K562 (cell line): ENCODE data around the gene CCN5. TPM values are rescaled to one million over a fixed set of nuclear protein-coding genes. Genes with fewer than 3 reads are reported as not detected.

ENCODE experiments used
- ATAC-seq: fragments of 200-7000 bp; cut with Tn5 transposase; 3 replicates; pipeline ENCODE4 v1.9.1; 2020; ENCODE audit warnings: moderate library complexity
- BruUV-seq: library from RNA; stranded (reverse); fragments of 400-500 nt; replicated peaks from 2 replicates; lab custom pipeline; 2021; lab: Mats Ljungman, UMichigan
- CTCF ChIA-PET: fragments of 300-600 bp; formaldehyde crosslinking; extraction: SDS; loops from one replicate; lab custom pipeline; 2021; ENCODE audit warnings: low intra/inter-chr PET ratio; lab: Yijun Ruan, JAX
- POLR2A ChIA-PET: fragments of 300-600, 350-650 bp; sonication (Branson Sonifier 250); formaldehyde crosslinking; extraction: SDS; loops from one replicate; lab custom pipeline; 2021; ENCODE audit warnings: antibody characterized with exemption, inconsistent platforms; lab: Yijun Ruan, JAX
- DNase-seq, 4 experiments: peaks; one replicate each; pipeline versions ENCODE4 v3.0.0 to v3.0.0-alpha.2; 2011 to 2018; ENCODE audit warnings: low spot score in 3 of 4, mixed read lengths in 3 of 4; ENCODE audit errors: extremely low read depth in 1 of 4
- FAIRE-seq: peaks from 2 replicates; lab custom pipeline; 2011; peaks lifted over from hg19 to GRCh38; lab: Jason Lieb, UNC
- H2AFZ ChIP-seq: 2 replicates; pipeline ENCODE4 v1.6.0; 2011; ENCODE audit warnings: low read depth, low read length, control low read depth, inconsistent platforms
- H3K27ac ChIP-seq: fragments of 200-600 bp; 3 replicates; pipeline ENCODE4 v1.8.0; 2011; ENCODE audit warnings: low read depth, mild to moderate bottlenecking, control low read depth, inconsistent platforms, low read length, moderate library complexity, mixed read lengths; ENCODE audit errors: extremely low read depth
- H3K27me3 ChIP-seq, 2 experiments: fragments of 300-600 bp in 1 of 2; 2 replicates in 1 of 2; 3 replicates in 1 of 2; pipeline versions ENCODE4 v1.6.0 to v1.8.0; 2011; ENCODE audit warnings: inconsistent platforms in 2 of 2, low read length in 2 of 2, mild to moderate bottlenecking in 1 of 2, mixed read lengths in 1 of 2, moderate library complexity in 1 of 2; ENCODE audit not compliant: control insufficient read depth in 2 of 2, insufficient read depth in 2 of 2
- H3K36me3 ChIP-seq: fragments of 300-600 bp; 3 replicates; pipeline ENCODE4 v1.8.0; 2011; ENCODE audit warnings: mild to moderate bottlenecking, low read length, inconsistent platforms; ENCODE audit not compliant: control insufficient read depth, insufficient read depth
- H3K4me1 ChIP-seq, 2 experiments: fragments of 200-600 bp in 1 of 2; replicated peaks in 1 of 2; 2 replicates in 1 of 2; 3 replicates in 1 of 2; pipeline versions ENCODE4 v1.5.1 to v1.8.0; 2011; ENCODE audit warnings: inconsistent platforms in 2 of 2, low read length in 2 of 2, mild to moderate bottlenecking in 1 of 2, mixed read lengths in 1 of 2, moderate library complexity in 1 of 2; ENCODE audit not compliant: control insufficient read depth in 2 of 2, insufficient read depth in 2 of 2
- H3K4me2 ChIP-seq: 2 replicates; pipeline ENCODE4 v1.6.1; 2011; ENCODE audit warnings: low read length, control low read depth, inconsistent platforms, mixed read lengths; ENCODE audit not compliant: insufficient read depth
- H3K4me3 ChIP-seq: fragments of 200-600 bp; sonication (generic), shearing (Covaris generic); 2 replicates; pipeline ENCODE4 v1.5.1; 2016; ENCODE audit warnings: control low read depth, inconsistent platforms
- H3K79me2 ChIP-seq: fragments of 200-600 bp; 3 replicates; pipeline ENCODE4 v1.8.0; 2011; ENCODE audit warnings: low read length, inconsistent platforms; ENCODE audit not compliant: control insufficient read depth, insufficient read depth
- H3K9ac ChIP-seq, 2 experiments: 2 replicates each; pipeline versions ENCODE4 v1.6.0 to v1.6.1; 2011; ENCODE audit warnings: low read depth in 2 of 2, low read length in 2 of 2, control low read depth in 1 of 2, inconsistent platforms in 1 of 2, mild to moderate bottlenecking in 1 of 2, mixed read lengths in 1 of 2; ENCODE audit not compliant: insufficient read depth in 1 of 2
- H3K9me1 ChIP-seq: one replicate; pipeline ENCODE4 v1.6.0; 2011; ENCODE audit warnings: inconsistent platforms, mild to moderate bottlenecking, low read length, moderate library complexity; ENCODE audit not compliant: control insufficient read depth, insufficient read depth
- H3K9me3 ChIP-seq: replicated peaks from 2 replicates; pipeline ENCODE4 v1.5.1; 2011; ENCODE audit warnings: low read depth, low read length, inconsistent platforms; ENCODE audit not compliant: control insufficient read depth, insufficient read depth
- H4K20me1 ChIP-seq: replicated peaks from 2 replicates; pipeline ENCODE4 v1.6.1; 2011; ENCODE audit warnings: low read length, inconsistent platforms, mixed read lengths; ENCODE audit not compliant: control insufficient read depth, insufficient read depth
- ARID3B ChIP-seq: fragments of 250-450 bp; sonication (Bioruptor Pico); IDR thresholded peaks from 2 replicates; pipeline ENCODE4 v1.4.0; 2020; ENCODE audit warnings: borderline replicate concordance
- CBX5 ChIP-seq: IDR thresholded peaks from 2 replicates; pipeline ENCODE4 v1.6.1; 2014; ENCODE audit warnings: low read depth, borderline replicate concordance
- ETV5 ChIP-seq: sonication (generic); formaldehyde crosslinking; IDR thresholded peaks from 2 replicates; pipeline ENCODE4 v1.4.0; 2020; ENCODE audit warnings: low read depth, mild to moderate bottlenecking, missing genetic modification reagents
- FIP1L1 ChIP-seq: fragments of 200-400 bp; formaldehyde crosslinking; IDR thresholded peaks from 2 replicates; pipeline ENCODE4 v1.6.1; 2018; ENCODE audit warnings: mild to moderate bottlenecking, low read depth, low read length; ENCODE audit not compliant: poor library complexity, severe bottlenecking
- IRF2 ChIP-seq: sonication (generic); formaldehyde crosslinking; IDR thresholded peaks from 2 replicates; pipeline ENCODE4 v1.8.1; 2022; ENCODE audit warnings: mild to moderate bottlenecking, missing genetic modification reagents
- MCM3 ChIP-seq: fragments of 450-650 bp; IDR thresholded peaks from 2 replicates; pipeline ENCODE4 v1.6.1; 2016
- POLR2G ChIP-seq: fragments of 200-400 bp; formaldehyde crosslinking; IDR thresholded peaks from 2 replicates; pipeline ENCODE4 v1.6.1; 2017; ENCODE audit warnings: low read depth, mild to moderate bottlenecking, antibody characterized with exemption, low read length, moderate library complexity
- SMARCE1 ChIP-seq: fragments of 450-650 bp; IDR thresholded peaks from 2 replicates; pipeline ENCODE4 v1.7.1; 2016; ENCODE audit warnings: mild to moderate bottlenecking
- SP1 ChIP-seq: sonication (generic); formaldehyde crosslinking; IDR thresholded peaks from 2 replicates; pipeline ENCODE4 v1.8.1; 2022; ENCODE audit warnings: mild to moderate bottlenecking, missing genetic modification reagents
- SP2 ChIP-seq: IDR thresholded peaks from 2 replicates; pipeline ENCODE4 v1.6.1; 2011; ENCODE audit warnings: mild to moderate bottlenecking, low read depth, low read length, moderate library complexity; ENCODE audit not compliant: poor library complexity, severe bottlenecking; ENCODE audit errors: extremely low read depth
- SRF ChIP-seq, 2 experiments: fragments of 250-450, 450-650 bp in 1 of 2; sonication (Bioruptor Pico) in 1 of 2; sonication (generic) in 1 of 2; formaldehyde crosslinking; IDR thresholded peaks; 2 replicates each; pipeline versions ENCODE4 v1.5.0 to v1.5.1; 2020 to 2022; ENCODE audit warnings: mild to moderate bottlenecking in 1 of 2, missing genetic modification reagents in 1 of 2
- SUPT5H ChIP-seq: fragments of 450-650 bp; IDR thresholded peaks from 2 replicates; pipeline ENCODE4 v1.6.1; 2016
- TCFL5 ChIP-seq: fragments of 250-450 bp; sonication (Bioruptor Pico); conservative IDR thresholded peaks from 2 replicates; pipeline ENCODE4 v1.6.1; 2021; ENCODE audit warnings: mild to moderate bottlenecking, moderate library complexity, matching md5 sums
- TEAD1 ChIP-seq, 2 experiments: fragments of 450-650 bp in 1 of 2; sonication (generic) in 1 of 2; formaldehyde crosslinking; IDR thresholded peaks; 2 replicates each; pipeline versions ENCODE4 v1.4.0 to v1.8.0; 2020 to 2022; ENCODE audit warnings: mild to moderate bottlenecking in 2 of 2, missing genetic modification reagents in 1 of 2
- ZBTB2 ChIP-seq: fragments of 450-650 bp; IDR thresholded peaks from 2 replicates; pipeline ENCODE4 v1.6.1; 2016; ENCODE audit warnings: antibody characterized with exemption
- ZNF263 ChIP-seq: sonication (generic); formaldehyde crosslinking; IDR thresholded peaks from 2 replicates; pipeline ENCODE4 v1.8.0; 2022; ENCODE audit warnings: mild to moderate bottlenecking, missing genetic modification reagents, borderline replicate concordance
- ZNF668 ChIP-seq: fragments of 250-450 bp; sonication (Bioruptor Pico); IDR thresholded peaks from 2 replicates; pipeline ENCODE4 v1.8.0; 2022; ENCODE audit warnings: mild to moderate bottlenecking, inconsistent platforms
- WGBS: fragments of 100-300 bp; shearing (Covaris generic); methylation state at CpG from one replicate; pipeline ENCODE4 v1.1.6; 2016; ENCODE audit warnings: low coverage, mixed read lengths; ENCODE audit not compliant: insufficient coverage; ENCODE audit errors: missing lambda C conversion rate; 5-methylcytosine and 5-hydroxymethylcytosine counted together
- in situ Hi-C: fragments of 300-500 bp; cut with MboI; formaldehyde crosslinking; loops from 4 replicates; pipeline ENCODE4 v1.15.0; 2018; ENCODE audit warnings: inconsistent platforms, mixed read lengths
- intact Hi-C: fragments of 100-400 bp; cut with micrococcal nuclease; formaldehyde crosslinking; loops from 2 replicates; pipeline ENCODE4 v1.14.2; 2022
- polyA plus RNA-seq, 8 experiments: library from polyadenylated mRNA; depleted of rRNA in 4 of 8; stranded (reverse) in 5 of 8; unstranded in 3 of 8; fragments of >200 nt; fragmentation: Nextera tagmentation in 2 of 8; fragmentation: Illumina TruSeq in 1 of 8; extraction: Ambion mirVana in 2 of 8; extraction: Trizol in 1 of 8; gene quantifications; 2 replicates each; pipeline versions ENCODE4 v1.2.1 to v1.2.3, GENCODE V29; 2011 to 2014; ENCODE audit warnings: inconsistent platforms in 1 of 8, missing spikeins in 1 of 8
- total RNA-seq, 7 experiments: library from RNA; depleted of rRNA in 6 of 7; stranded (reverse); fragments of >200 nt in 6 of 7; fragmentation: Illumina TruSeq in 2 of 7; extraction: Trizol in 2 of 7; gene quantifications; 2 replicates each; pipeline versions ENCODE4 v1.2.1 to v1.2.3, GENCODE V29; 2011 to 2021; ENCODE audit warnings: low replicate concordance in 1 of 7
- TF ChIP-seq, protein P1 (sequence below): conservative IDR thresholded peaks from 2 replicates; pipeline ENCODE4 v1.6.1; 2011; ENCODE audit warnings: low read depth, mild to moderate bottlenecking, low read length; ENCODE audit not compliant: control insufficient read depth

CCN5 gene
- total and polyA plus RNA-seq, 9 of the 15 experiments (the other 6 are each of a cell fraction or from before 2014, with no cell fraction given) = not detected

- H3K79me2 ChIP-seq = no peaks in the 10 kb centered on the region
- no peaks in the 10 kb centered on the region; the same call in 1 of the 2 replicates for H3K9me3 ChIP-seq
- peaks cover 5 to 7% of the 10 kb centered on the region in 2 experiments; a peak in 4 of 5 replicates for H3K27me3 ChIP-seq
- peak; percentile 91 for ATAC-seq
- intact Hi-C loops (no loop called here), in situ Hi-C loops (no loop called here)
- H2AFZ ChIP-seq = peak overlapping the region; percentile 95
- H3K4me3 ChIP-seq = no peak overlapping the region
- CTCF ChIA-PET = interaction anchor here (6.8 kb wide), 1 partner anchor 51 kb away, joined by 58 read pairs; no protein-coding TSS in a partner anchor
- no peaks in the 10 kb centered on the region for H4K20me1 ChIP-seq
- no peaks in the 10 kb centered on the region for H3K36me3 ChIP-seq
- H3K4me2 ChIP-seq = peak overlapping the region; percentile 72
- 29% methylated on average over 6 of the region's 6 CpGs for WGBS
- POLR2A ChIA-PET = interaction anchor here (1.3 kb wide), 1 partner anchor 12 kb away, joined by 4 read pairs; no protein-coding TSS in a partner anchor
- no TSS peak for BruUV-seq
- no peak overlapping the region for H3K27ac ChIP-seq
- peak; percentile 97 for FAIRE-seq
- peak; percentile 73 to 74 (median 74) for DNase-seq
- H3K9ac ChIP-seq = no peak overlapping the region
- no peaks in the 10 kb centered on the region; a peak in 1 of 5 replicates for H3K4me1 ChIP-seq
- no peaks in the 10 kb centered on the region for H3K9me1 ChIP-seq
- no peak for TF ChIP-seq CBX5
- no peak for TF ChIP-seq ZNF668 (CRISPR knock-in tag)
- TF ChIP-seq SP1 = no peak
- TF ChIP-seq ZNF263 = no peak
- no peak for TF ChIP-seq POLR2G
- TF ChIP-seq SP2 = no peak
- TF ChIP-seq SMARCE1 = no peak
- TF ChIP-seq, protein P1, sequence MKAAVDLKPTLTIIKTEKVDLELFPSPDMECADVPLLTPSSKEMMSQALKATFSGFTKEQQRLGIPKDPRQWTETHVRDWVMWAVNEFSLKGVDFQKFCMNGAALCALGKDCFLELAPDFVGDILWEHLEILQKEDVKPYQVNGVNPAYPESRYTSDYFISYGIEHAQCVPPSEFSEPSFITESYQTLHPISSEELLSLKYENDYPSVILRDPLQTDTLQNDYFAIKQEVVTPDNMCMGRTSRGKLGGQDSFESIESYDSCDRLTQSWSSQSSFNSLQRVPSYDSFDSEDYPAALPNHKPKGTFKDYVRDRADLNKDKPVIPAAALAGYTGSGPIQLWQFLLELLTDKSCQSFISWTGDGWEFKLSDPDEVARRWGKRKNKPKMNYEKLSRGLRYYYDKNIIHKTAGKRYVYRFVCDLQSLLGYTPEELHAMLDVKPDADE = no peak; the same call in 1 of the 2 replicates
- peak in 1 of 2 experiments; percentile 64; a peak in 1 of 4 replicates for TF ChIP-seq SRF (CRISPR knock-in tag; IDR thresholded peaks at IDR 0.05)
- no peak for TF ChIP-seq ZBTB2
- no peak for TF ChIP-seq IRF2
- TF ChIP-seq TCFL5 = no peak
- no peak for TF ChIP-seq ARID3B
- TF ChIP-seq MCM3 = no peak
- no peak for TF ChIP-seq FIP1L1
- TF ChIP-seq TEAD1 (CRISPR knock-in tag; IDR thresholded peaks at IDR 0.05) = no peak
- TF ChIP-seq SUPT5H = no peak
- no peak for TF ChIP-seq ETV5 (CRISPR knock-in tag)
Observed at GRCh38 chr20:44736170-44737021, 21.2 kb downstream of the CCN5 start.
